Trophoblast cell (in vitro differentiated cells and primary cell): ENCODE results near the gene ZC3H7A.

Source experiments
- DNase-seq, 2 donors: peaks; one replicate each; pipeline ENCODE4 v3.0.0-alpha.2; 2016
- H2AFZ ChIP-seq: 2 replicates; pipeline ENCODE4 v1.6.1; 2013; ENCODE audit warnings: low read length, moderate library complexity, mild to moderate bottlenecking; ENCODE audit not compliant: insufficient read depth, poor library complexity
- H2AK5ac ChIP-seq: 2 replicates; pipeline ENCODE4 v1.6.1; 2013; ENCODE audit warnings: mild to moderate bottlenecking, low read length
- H2BK120ac ChIP-seq: 2 replicates; pipeline ENCODE4 v1.6.1; 2013; ENCODE audit warnings: low read length, mild to moderate bottlenecking, moderate library complexity; ENCODE audit not compliant: insufficient read depth, poor library complexity
- H2BK12ac ChIP-seq: 2 replicates; pipeline ENCODE4 v1.6.1; 2013; ENCODE audit warnings: mild to moderate bottlenecking, low read length, moderate library complexity
- H2BK5ac ChIP-seq: 2 replicates; pipeline ENCODE4 v1.6.1; 2013; ENCODE audit warnings: low read length, low read depth, moderate library complexity, mild to moderate bottlenecking; ENCODE audit not compliant: poor library complexity
- H3K14ac ChIP-seq: 2 replicates; pipeline ENCODE4 v1.6.1; 2013; ENCODE audit warnings: mild to moderate bottlenecking, low read length
- H3K18ac ChIP-seq: 2 replicates; pipeline ENCODE4 v1.6.1; 2013; ENCODE audit warnings: mild to moderate bottlenecking, low read length
- H3K23ac ChIP-seq: 2 replicates; pipeline ENCODE4 v1.6.1; 2013; ENCODE audit warnings: low read length
- H3K27ac ChIP-seq: 2 replicates; pipeline ENCODE4 v1.5.1; 2013; ENCODE audit warnings: low read depth, mild to moderate bottlenecking, inconsistent platforms, low read length, moderate library complexity
- H3K27me3 ChIP-seq: 2 replicates; pipeline ENCODE4 v1.6.1; 2013; ENCODE audit warnings: inconsistent platforms, mild to moderate bottlenecking, low read length, moderate library complexity; ENCODE audit not compliant: insufficient read depth
- H3K36me3 ChIP-seq, 2 experiments: 1 replicate in 1 of 2; 2 replicates in 1 of 2; pipeline ENCODE4 v1.6.1; 2013; ENCODE audit warnings: low read length in 2 of 2, mild to moderate bottlenecking in 2 of 2, moderate library complexity in 1 of 2; ENCODE audit not compliant: insufficient read depth in 2 of 2, control insufficient read depth in 1 of 2
- H3K4ac ChIP-seq: 2 replicates; pipeline ENCODE4 v1.6.1; 2013; ENCODE audit warnings: low read depth, mild to moderate bottlenecking, low read length, moderate library complexity
- H3K4me1 ChIP-seq, 2 experiments: 1 replicate in 1 of 2; 2 replicates in 1 of 2; pipeline ENCODE4 v1.6.1; 2013; ENCODE audit warnings: low read length in 2 of 2, mild to moderate bottlenecking in 2 of 2, moderate library complexity in 1 of 2; ENCODE audit not compliant: insufficient read depth in 2 of 2, control insufficient read depth in 1 of 2
- H3K4me2 ChIP-seq: 2 replicates; pipeline ENCODE4 v1.6.1; 2013; ENCODE audit warnings: inconsistent platforms, mild to moderate bottlenecking, low read length, moderate library complexity
- H3K4me3 ChIP-seq: 2 replicates; pipeline ENCODE4 v1.5.1; 2013; ENCODE audit warnings: mild to moderate bottlenecking, low read depth, low read length, inconsistent platforms
- H3K79me1 ChIP-seq: one replicate; pipeline ENCODE4 v1.6.1; 2013; ENCODE audit warnings: low read length
- H3K79me2 ChIP-seq: 2 replicates; pipeline ENCODE4 v1.6.1; 2013; ENCODE audit warnings: low read length, mild to moderate bottlenecking; ENCODE audit not compliant: control insufficient read depth, insufficient read depth, poor library complexity
- H3K9ac ChIP-seq: 2 replicates; pipeline ENCODE4 v1.6.1; 2013; ENCODE audit warnings: mild to moderate bottlenecking, low read length
- H3K9me3 ChIP-seq: 2 replicates; pipeline ENCODE4 v1.6.1; 2013; ENCODE audit warnings: low read depth, mild to moderate bottlenecking, control low read depth, inconsistent platforms, low read length; ENCODE audit not compliant: insufficient read depth
- H4K12ac ChIP-seq: 2 replicates; pipeline ENCODE4 v1.6.1; 2013; ENCODE audit warnings: low read depth, mild to moderate bottlenecking, low read length, moderate library complexity
- H4K8ac ChIP-seq: 2 replicates; pipeline ENCODE4 v1.6.1; 2013; ENCODE audit warnings: low read depth, mild to moderate bottlenecking, low read length, moderate library complexity
- H4K91ac ChIP-seq: one replicate; pipeline ENCODE4 v1.6.1; 2013; ENCODE audit warnings: low read depth, mild to moderate bottlenecking, low read length, moderate library complexity
- WGBS: extraction: QIAGEN DNeasy Blood & Tissue Kit; methylation state at CpG from one replicate; pipeline ENCODE4 v1.1.7; 2013; ENCODE audit warnings: missing lambda C conversion rate; ENCODE audit not compliant: insufficient read length, insufficient coverage; ENCODE audit errors: extremely low coverage; 5-methylcytosine and 5-hydroxymethylcytosine counted together

ZC3H7A gene

DNA sequence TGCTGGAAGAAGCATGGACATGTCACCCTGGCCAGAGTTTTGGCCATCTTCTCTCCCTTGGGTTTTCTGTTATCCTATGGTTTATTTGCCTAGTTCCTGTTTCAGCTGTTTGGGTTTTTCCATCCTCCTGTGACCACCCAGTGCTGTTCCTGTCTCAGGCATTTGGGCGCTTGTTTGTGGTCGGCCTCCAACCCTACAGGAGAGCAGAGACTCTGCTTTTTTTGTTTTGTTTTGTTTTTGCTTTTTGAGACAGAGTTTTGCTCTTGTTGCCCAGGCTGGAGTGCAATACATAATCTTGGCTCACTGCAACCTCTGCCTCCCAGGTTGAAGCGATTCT, 3.3 kb upstream of the ZC3H7A start:
- no peak overlapping the region for H2BK5ac ChIP-seq
- H3K79me2 ChIP-seq: peaks cover 12% of the 10 kb centered on the region
- no peak overlapping the region for H2BK120ac ChIP-seq
- H3K79me1 ChIP-seq: peaks cover 14% of the 10 kb centered on the region
- H3K9ac ChIP-seq: no peak overlapping the region
- DNase-seq: no peak
- peaks cover 5 to 14% of the 10 kb centered on the region in 2 experiments for H3K4me1 ChIP-seq
- H3K18ac ChIP-seq: no peak overlapping the region
- no peak overlapping the region for H3K4me2 ChIP-seq
- H3K9me3 ChIP-seq: no peaks in the 10 kb centered on the region
- no peak overlapping the region for H3K4ac ChIP-seq
- no peaks in the 10 kb centered on the region for H3K36me3 ChIP-seq
- no peak overlapping the region for H2AFZ ChIP-seq
- no peak overlapping the region for H2BK12ac ChIP-seq
- WGBS: no CpG with 5 or more reads among the region's 3 CpGs
- no peak overlapping the region for H3K27ac ChIP-seq
- no peak overlapping the region for H4K12ac ChIP-seq
- H3K14ac ChIP-seq: no peak overlapping the region
- H3K27me3 ChIP-seq: no peaks in the 10 kb centered on the region
- no peak overlapping the region for H3K4me3 ChIP-seq
- no peak overlapping the region for H4K8ac ChIP-seq
- H4K91ac ChIP-seq: no peak overlapping the region
- H2AK5ac ChIP-seq: no peak overlapping the region
- H3K23ac ChIP-seq: no peak overlapping the region

DNA sequence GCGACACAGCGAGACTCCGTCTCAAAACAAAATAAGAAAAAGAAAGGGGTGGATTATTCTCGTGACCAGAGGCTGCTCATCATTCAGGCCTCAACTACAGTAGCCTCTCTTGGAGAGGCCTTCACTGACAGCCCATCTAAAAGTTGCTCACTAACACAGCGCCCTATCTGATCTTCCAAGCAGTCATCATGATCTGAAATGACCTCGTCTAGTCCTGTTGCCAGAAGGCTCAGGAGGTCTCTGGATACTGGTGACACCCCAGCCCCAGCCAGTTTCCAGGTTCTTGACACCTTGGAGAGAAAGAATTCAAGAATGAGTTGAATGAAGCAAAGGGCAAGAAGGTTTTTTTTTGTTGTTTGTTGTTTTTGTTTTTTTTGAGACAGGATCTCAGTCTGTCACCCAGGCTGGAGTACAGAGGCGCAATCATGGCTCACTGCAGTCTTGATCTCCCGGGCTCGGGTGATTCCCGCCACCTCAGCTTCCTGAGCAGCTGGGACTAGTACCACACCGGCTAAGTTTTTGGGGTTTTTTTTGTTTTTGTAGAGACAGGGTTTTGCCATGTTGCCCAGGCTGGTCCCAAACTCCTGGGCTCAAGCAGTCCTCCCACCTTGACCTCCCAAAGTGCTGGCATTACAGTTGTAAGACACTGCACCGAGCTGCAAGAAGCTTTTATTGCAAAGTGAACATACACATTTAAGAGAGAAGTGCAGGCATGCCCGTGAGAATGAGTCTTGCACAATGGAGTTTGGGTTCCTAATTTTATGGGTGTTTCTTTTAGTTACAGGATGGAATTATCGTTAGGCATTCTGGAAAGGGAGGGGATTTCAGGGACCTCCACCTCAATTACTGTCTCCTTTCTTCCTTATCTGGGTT, 2.7 kb upstream of the ZC3H7A start:
- Histone ChIP-seq H4K8ac (no peak overlapping the region), H3K4me1 (peaks cover 5 to 17% of the 10 kb centered on the region in 2 experiments), H4K91ac (no peak overlapping the region), H3K4me2 (no peak overlapping the region), H3K4me3 (no peak overlapping the region), H2BK120ac (no peak overlapping the region), H2BK12ac (no peak overlapping the region), H3K79me1 (peaks cover 14% of the 10 kb centered on the region), H3K9me3 (no peaks in the 10 kb centered on the region), H3K27me3 (no peaks in the 10 kb centered on the region), H2AK5ac (no peak overlapping the region), H3K14ac (no peak overlapping the region), H3K36me3 (peaks cover 0 to 3% of the 10 kb centered on the region in 2 experiments), H3K4ac (no peak overlapping the region), H3K79me2 (peaks cover 15% of the 10 kb centered on the region), H2AFZ (no peak overlapping the region), H3K9ac (no peak overlapping the region), H3K27ac (no peak overlapping the region), H3K23ac (no peak overlapping the region), H2BK5ac (no peak overlapping the region), H3K18ac (no peak overlapping the region), H4K12ac (no peak overlapping the region)
- WGBS: no CpG with 5 or more reads among the region's 14 CpGs
- no peak for DNase-seq

DNA sequence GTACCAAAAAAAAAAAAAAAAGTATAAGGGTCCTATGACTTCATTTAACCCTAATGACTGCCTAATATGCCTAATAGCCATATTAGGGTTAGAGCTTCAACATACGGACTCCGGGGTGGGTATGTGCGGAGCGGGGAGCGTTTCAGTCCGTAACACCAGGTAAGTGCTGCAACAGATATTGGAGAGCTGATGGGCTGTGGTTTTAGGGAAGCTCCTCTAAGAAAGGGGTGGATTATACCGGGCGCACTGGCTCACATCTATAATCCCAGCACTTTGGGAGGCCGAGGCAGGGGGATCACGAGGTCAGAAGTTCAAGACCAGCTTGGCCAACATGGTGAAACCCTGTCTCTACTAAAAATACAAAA, 1.9 kb upstream of the ZC3H7A start:
- Histone ChIP-seq H2BK120ac (no peak overlapping the region), H2AK5ac (no peak overlapping the region), H3K4me2 (no peak overlapping the region), H4K91ac (no peak overlapping the region), H2AFZ (no peak overlapping the region), H3K14ac (no peak overlapping the region), H4K12ac (no peak overlapping the region), H3K36me3 (peaks cover 0 to 3% of the 10 kb centered on the region in 2 experiments), H3K9me3 (no peaks in the 10 kb centered on the region), H3K4ac (no peak overlapping the region), H3K18ac (no peak overlapping the region), H3K9ac (no peak overlapping the region), H3K4me3 (no peak overlapping the region), H2BK5ac (no peak overlapping the region), H3K79me1 (peaks cover 14% of the 10 kb centered on the region), H3K27me3 (no peaks in the 10 kb centered on the region), H3K4me1 (peaks cover 5 to 18% of the 10 kb centered on the region in 2 experiments), H3K27ac (no peak overlapping the region), H4K8ac (no peak overlapping the region), H2BK12ac (no peak overlapping the region), H3K23ac (no peak overlapping the region), H3K79me2 (peaks cover 15% of the 10 kb centered on the region)
- no CpG with 5 or more reads among the region's 10 CpGs for WGBS
- no peak for DNase-seq

DNA sequence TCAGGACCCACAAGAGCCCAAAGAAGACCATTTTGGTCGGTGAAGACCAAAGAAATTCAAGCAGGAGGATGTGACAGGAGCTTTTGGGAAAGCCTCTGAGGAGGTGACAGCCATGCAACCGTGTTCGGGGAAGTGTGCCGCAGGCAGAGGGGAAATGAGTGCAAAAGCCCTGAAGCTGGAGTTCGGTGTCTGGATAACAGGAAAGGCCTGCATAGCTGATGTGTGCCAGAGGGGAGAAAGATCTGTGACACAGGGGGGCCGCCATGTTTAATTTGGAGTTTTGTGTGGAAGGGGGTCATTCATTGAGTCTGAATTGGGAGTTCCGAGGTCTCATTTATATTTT, 870 bp upstream of the ZC3H7A start:
- Histone ChIP-seq H3K9ac (peak overlapping the region; percentile 73), H3K4me1 (peaks cover 11 to 25% of the 10 kb centered on the region in 2 experiments), H3K27ac (peak overlapping the region; percentile 93), H3K4me3 (peak overlapping the region; percentile 73), H3K79me2 (peaks cover 17% of the 10 kb centered on the region), H3K36me3 (peaks cover 0 to 3% of the 10 kb centered on the region in 2 experiments), H4K12ac (no peak overlapping the region), H3K27me3 (no peaks in the 10 kb centered on the region), H2BK12ac (no peak overlapping the region), H3K23ac (no peak overlapping the region), H3K4ac (no peak overlapping the region), H4K91ac (peak overlapping the region; percentile 70), H3K79me1 (peaks cover 17% of the 10 kb centered on the region), H2AFZ (peak overlapping the region; percentile 19), H3K18ac (peak overlapping the region; percentile 82), H2BK120ac (peak overlapping the region; percentile 45), H3K14ac (peak overlapping the region; percentile 80), H4K8ac (peak overlapping the region; percentile 87), H3K4me2 (peak overlapping the region; percentile 81), H3K9me3 (no peaks in the 10 kb centered on the region), H2AK5ac (no peak overlapping the region), H2BK5ac (peak overlapping the region; percentile 78)
- DNase-seq: no peak
- no CpG with 5 or more reads among the region's 7 CpGs for WGBS
